DMS79 treated with DMSO at 0.1 percent for 48 hours (cell line): Measurements from ENCODE around the gene ASTN1.

Experiments used
- DNase-seq: peaks from one replicate; lab custom pipeline; 2025; lab: John Stamatoyannopoulos, UW

ASTN1 gene

DNA sequence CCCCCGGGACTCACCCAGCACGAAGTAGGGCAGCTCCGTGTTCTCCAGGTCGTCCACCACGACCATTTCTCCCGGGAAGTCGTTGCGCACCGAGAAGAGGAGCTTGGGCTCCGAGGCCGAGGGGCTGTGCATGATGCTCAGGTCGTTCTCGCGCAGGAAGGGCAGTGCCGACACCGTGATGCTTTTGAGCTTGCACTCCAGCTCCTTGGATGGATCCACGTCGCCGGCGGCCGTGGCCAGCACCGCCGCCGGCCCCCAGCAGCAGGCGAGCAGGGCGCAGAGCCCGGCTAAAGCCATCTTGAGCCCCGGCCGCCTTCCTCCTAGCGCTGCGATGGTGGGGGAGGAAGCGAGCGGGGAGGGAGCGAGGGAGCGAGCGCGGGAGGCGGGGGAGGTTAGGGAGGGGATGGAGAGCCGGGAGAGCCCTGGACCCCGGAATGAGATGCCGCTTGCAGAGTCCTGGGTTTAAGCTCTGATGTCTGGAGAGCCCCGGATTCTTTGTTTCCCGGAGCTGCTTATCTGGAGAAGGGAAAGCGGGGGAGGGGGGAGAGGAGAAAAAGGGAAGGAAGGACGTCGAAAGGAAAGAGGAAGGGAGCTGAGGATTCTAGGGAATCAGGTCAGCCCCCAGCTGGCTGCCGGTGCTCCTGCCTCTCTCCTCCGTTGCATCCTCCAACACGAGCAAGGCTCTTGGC lies at the start of gene ASTN1:
TSS of gene ASTN1 (minus strand) at position 333 of the 689 bp plus-strand sequence. CDS start at position 297, 36 bp downstream.
- DNase-seq = peak; percentile 16

DNA sequence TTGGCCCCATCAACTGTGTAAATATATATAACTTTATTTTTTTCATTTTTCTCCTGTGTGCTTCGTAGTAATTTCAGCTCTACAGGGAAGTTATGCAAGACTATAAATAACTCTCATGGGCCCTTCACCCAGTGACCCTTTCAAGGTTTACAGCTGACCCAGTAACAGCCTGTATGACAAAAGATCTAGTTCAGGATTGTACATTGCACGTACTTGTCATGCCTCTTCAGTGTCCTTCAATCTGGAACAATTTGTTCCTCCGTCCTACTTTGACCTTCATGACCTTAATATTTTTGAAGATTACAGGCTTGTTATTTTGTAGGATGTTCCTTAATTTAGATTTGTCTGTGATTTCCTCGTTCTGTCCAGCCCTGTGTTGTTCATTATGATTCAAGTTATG lies 46.7 kb upstream of the ASTN1 start:
- no peak for DNase-seq

DNA sequence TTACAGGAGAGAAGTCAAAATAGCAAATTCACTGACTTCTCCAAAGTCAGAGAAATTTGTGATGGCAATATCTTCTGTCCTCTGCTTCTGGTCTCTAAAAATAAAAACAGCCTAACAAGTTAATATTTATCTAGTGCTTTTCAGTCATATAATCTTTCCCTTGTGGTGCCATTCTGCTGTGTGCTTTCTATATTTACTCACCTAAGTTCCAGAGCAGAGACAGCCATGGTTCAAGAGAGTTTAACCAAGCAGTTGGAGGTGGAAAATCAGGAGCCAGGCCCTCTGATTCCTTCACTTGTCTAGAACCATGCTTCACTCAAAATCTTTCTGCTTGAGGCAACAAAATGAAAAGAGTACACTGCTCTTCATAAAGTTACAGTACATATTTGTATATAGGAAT lies 45.6 kb upstream of the ASTN1 start:
- DNase-seq = no peak

- DNase-seq = peak; percentile 58
Measured at GRCh38 chr1:177209357-177209756, 44.8 kb upstream of the ASTN1 start.

GRCh38 chr1:177208920-177209319 lies 44.4 kb upstream of the ASTN1 start:
- DNase-seq = no peak

GRCh38 chr1:177206831-177207355 lies 42.4 kb upstream of the ASTN1 start:
- no peak for DNase-seq

GRCh38 chr1:177200290-177200689 lies 35.8 kb upstream of the ASTN1 start:
- DNase-seq = no peak

DNA sequence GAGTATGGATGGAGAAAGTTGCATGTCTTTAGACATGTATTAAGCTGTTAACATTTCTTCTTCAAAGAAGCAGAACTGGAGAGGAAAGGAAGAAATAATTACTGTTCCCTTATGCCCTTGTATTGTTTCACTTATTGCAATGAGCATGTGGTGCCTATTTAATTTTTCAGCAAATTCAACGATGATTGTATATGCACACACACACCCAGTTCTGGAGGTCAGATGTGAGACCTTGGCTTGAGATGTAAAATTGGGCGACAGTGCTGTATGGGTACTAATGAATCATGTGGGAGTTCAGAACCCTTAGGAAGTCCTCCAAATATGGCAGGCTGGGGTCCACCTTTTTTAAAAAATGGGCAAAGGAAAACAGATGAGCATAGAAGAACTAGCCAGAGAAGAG lies 33.7 kb upstream of the ASTN1 start:
- DNase-seq = no peak

DNA sequence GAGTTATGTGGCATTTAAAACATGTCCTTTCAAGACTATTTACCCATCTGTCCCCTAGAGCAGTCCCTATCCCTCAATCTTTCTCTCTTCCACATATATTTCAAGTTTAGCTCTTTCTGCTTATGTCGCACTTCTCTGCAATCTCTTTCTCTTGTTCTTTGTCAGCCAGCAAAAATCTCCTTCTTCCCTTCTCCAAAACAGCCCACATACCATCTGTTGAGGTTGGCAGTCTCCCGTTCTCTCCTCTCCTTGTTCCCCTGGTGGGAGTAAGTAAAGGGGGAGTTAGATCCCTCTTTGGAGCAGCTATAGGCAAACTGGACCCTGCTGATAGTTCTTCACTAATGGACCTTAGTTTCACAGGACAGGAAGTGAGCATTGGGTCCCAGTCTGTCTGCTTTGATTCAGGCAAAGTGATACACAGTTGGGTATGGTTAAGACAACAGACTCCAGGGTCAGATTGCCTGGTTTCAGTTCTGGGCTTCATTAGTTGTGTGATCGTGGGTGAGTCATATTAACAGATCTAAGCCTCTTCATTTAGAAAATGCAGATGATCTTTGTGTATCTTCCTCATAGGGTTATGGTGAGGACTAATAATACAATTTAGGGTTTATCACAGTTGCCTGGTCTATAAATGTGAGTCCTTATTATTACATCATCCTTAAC lies 25.9 kb upstream of the ASTN1 start:
- DNase-seq = no peak

- no peak for DNase-seq
Measured at GRCh38 chr1:177186639-177187038, 22.1 kb upstream of the ASTN1 start.

- no peak for DNase-seq
Measured at GRCh38 chr1:177185209-177185608, 20.7 kb upstream of the ASTN1 start.

GRCh38 chr1:177183836-177184235 lies 19.3 kb upstream of the ASTN1 start:
- no peak for DNase-seq

GRCh38 chr1:177181631-177182291 lies 17.2 kb upstream of the ASTN1 start:
- peak; percentile 41 for DNase-seq

GRCh38 chr1:177181280-177181630 lies 16.7 kb upstream of the ASTN1 start:
- DNase-seq = no peak

DNA sequence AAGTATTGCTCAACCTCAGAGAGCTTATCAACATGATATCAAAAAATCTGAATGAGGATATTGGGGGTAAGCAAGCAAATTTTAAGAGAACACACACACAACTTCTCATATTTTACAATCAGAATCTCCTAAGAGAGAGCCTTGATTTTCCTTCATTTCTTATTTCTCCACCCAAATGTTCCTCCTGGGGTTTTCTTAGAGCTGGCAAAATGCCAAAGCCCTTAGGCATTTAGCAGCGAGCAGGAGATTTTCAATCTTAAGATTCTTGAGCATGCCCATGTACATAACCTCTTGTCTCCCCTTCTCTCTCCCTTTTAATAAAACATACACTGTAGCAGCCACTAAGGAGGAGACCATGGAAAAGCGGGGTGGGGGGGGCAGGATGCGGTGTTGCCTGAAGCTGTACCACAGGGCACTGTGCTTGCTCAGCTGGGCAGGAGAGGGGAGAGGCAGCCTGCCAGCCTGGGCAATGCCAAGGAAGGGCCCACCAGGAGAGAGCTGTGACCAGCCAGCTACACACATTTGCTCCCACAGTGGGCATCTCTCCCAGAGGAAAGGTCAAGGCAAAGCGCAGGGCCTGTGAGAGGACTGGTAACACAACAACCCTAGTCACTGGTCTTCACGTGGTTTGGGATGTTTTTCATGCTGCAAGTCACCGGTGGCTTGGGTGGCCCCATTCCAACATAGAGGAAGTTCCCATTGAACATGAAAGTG lies 10.6 kb upstream of the ASTN1 start:
- peak; percentile 14 for DNase-seq

- DNase-seq = no peak
Measured at GRCh38 chr1:177173976-177174375, 9.5 kb upstream of the ASTN1 start.

DNA sequence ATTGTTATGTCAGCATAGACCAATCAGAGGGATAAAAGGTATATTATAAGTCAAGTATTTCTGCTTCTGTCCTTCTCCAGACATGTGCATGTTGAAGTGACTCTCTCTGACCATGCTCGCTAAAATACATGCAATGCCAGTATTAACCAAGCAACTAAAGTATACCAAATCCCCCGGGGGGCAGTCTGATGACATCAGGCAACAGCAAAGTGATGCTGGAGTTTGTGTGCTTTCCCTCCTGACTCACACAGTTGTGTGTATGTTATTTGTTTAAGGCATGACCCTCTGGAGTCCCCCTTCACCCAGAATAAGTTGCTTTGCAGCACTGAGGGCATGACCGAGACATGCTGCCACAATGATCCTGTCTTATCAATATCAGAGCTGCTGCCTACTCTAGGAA lies 8.4 kb upstream of the ASTN1 start:
- DNase-seq = no peak

DNA sequence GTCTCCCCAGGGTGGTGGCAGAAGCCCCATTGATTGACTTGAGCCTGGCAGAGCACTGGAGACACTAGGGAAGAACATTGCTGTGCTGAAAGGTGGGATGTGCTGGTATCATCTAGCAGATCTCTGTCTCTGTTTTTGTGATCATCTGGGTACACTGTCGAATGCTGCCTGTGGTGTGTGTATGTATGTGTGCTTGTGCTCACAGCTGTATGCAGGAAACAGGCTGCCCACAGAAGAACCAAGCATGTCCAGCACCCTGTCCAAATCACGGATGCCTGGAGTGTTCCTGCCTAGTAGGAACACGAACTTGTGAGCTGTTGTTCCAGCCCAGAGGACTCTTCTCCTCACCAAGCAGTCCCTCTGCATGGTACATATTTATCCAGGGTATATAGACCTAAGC lies 7.8 kb upstream of the ASTN1 start:
- DNase-seq = no peak

- DNase-seq = no peak
Measured at GRCh38 chr1:177171536-177172123, 7.1 kb upstream of the ASTN1 start.

- DNase-seq = peak; percentile 75
Measured at GRCh38 chr1:177170756-177171535, 6.4 kb upstream of the ASTN1 start, which contains the start of gene BRINP2. TSS of gene BRINP2 (plus strand) at chr1:177170958. CDS start at chr1:177229877, 58,919 bp downstream.

GRCh38 chr1:177165069-177165439 lies 542 bp upstream of the ASTN1 start:
- DNase-seq = no peak
